GM19240 (cell line): ENCODE results near the gene GPRIN3.
A peak's percentile ranks its signal among the peaks of the same experiment; 100 is the strongest.
"Not testable (repeated sequence)": the region's sequence is repeated elsewhere in the genome, so short reads cannot be mapped to it uniquely, and the experiment has no call there.

ENCODE experiments used
- DNase-seq: peaks from one replicate; pipeline ENCODE4 v3.0.0; 2011; ENCODE audit warnings: low spot score; ENCODE audit not compliant: insufficient read length

Gene GPRIN3

GRCh38 chr4:89257376-89257775 is 50.2 kb downstream of the GPRIN3 start:
- no peak for DNase-seq

DNA sequence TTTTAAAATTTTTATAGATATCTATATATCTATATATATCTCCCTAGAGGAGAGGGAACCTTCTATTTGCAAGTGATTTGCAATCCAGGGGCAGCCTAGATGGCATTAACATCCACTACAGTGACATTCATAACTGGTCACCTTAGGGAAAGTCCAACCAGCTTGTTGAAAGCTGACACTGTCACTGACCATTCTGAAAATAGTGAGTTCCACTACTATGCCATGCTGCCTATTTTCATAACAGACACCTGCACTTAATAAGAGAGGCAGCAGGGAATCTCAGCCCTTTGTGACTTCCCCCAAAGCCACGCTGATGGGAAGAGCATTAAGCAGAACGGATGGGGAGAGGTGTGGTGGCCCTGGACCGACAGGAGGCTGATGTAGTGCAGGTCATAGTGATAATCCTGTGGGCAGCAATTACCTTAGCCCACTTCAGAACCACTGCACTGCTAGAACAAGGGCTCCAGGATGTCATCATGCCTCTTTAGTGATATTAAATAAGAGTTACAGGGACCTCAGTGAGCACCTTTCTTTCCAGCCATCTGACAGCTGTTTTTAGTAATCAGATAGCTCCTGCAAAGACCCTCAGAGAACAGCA is 51.3 kb downstream of the GPRIN3 start:
- no peak for DNase-seq

GRCh38 chr4:89254847-89255246 is 52.8 kb downstream of the GPRIN3 start:
- peak; percentile 4 for DNase-seq

DNA sequence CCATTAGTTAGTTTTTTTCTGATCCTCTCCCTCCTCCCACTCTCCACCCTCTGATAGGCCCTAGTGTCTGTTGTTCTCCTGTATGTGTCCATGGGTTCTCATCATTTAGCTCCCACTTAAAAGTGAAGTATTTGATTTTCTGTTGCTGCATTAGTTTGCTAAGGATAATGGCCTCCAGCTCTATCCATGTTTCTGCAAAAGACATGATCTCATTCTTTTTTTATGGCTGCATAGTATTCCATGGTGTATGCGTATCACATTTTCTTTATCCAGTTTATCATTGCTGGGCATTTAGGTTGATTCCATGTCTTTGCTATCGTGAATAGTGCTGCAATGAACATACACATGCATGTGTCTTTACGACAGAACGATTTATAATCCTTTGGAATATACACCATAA is 53.3 kb downstream of the GPRIN3 start:
- not testable (repeated sequence) for DNase-seq

- no peak for DNase-seq
Observed at GRCh38 chr4:89253935-89254334, 53.7 kb downstream of the GPRIN3 start.

- DNase-seq = no peak
Observed at GRCh38 chr4:89253311-89253710, 54.3 kb downstream of the GPRIN3 start.

DNA sequence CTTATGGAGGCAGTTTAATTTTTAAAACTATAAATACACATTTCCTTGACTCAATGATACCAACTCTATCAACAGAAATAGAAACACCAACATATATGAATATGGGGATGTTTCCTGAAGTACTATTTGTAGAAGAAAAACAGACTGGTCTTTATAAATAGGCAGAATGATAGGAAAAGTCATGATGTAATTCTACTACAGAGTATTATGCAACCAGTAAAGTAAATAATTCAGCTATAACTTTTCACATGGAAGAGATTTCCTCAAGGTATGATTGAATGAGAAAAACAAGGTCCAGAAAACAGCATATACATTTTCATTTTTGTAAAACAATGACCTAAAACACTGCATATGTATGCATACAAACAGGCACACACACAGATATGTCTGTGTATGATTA is 56.2 kb downstream of the GPRIN3 start:
- no peak for DNase-seq

DNA sequence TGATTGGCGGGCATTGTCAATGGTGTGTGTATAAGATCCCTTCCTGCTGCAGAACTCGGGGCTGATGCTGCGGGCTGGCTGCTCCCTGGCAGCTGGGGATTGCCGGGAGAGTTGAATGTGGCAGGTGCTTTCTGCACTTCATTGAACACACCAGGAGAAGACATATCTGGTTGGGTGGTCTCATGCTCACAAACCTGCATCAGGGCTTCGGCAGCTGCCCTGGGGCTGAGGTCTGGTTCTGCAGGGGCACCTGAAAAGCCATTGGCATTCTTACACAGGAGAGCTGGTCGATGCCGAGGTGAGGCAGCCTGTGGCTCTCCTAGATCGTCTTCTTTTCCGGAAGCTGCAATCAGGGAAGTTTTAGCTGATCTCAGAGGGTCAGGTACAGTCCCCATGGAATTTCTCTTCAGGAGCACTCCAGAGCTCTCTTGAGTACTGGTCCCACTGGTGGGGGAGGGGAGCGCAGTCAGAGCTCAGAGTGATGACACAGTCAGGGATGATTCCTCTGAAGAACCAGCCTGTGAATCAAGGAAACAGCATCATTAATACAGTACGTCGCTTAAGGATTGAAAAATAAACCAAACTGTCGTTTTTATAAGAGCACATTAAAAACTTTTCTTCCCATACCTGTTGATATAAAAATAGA is 57.8 kb downstream of the GPRIN3 start:
- DNase-seq = no peak

DNA sequence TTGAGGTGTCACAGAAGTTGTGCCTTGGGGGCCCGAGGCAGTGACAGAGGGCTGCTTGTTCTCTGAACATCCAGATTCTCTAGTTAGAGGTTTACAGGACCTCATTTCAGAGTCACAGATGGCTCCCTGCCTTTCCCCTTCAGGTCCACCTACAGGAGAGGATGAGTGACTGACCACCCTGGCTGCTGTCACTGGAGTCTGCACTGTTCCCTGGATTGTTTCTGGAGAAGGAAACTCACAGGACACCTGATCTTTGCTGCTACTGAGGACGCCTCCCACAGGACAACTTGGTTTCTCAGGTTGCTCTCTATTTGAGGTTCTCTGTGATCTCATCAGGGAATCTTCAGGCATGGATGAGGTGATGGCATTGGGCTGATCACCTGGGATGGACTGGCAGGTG is 58.3 kb downstream of the GPRIN3 start:
- DNase-seq = no peak

DNA sequence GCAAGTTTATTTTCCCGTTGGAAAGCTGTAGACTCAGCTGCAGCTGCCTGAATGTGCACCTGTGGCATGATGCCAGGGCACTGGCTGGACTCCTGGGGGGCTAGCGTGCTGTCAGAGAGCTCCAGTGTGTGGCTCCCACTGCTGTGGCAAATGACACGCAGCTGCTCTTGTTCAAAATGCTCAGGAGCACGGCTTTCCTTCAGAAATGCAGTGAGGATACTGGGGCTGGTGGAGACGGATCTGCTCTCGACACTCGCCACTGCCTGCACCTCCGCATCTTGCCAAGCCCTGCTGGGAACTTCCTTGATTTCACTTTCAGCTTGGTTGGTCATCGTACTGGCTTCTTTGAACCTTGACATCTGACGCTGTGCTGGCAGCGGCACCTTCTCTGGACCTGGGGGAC is 58.7 kb downstream of the GPRIN3 start:
- DNase-seq = no peak

DNA sequence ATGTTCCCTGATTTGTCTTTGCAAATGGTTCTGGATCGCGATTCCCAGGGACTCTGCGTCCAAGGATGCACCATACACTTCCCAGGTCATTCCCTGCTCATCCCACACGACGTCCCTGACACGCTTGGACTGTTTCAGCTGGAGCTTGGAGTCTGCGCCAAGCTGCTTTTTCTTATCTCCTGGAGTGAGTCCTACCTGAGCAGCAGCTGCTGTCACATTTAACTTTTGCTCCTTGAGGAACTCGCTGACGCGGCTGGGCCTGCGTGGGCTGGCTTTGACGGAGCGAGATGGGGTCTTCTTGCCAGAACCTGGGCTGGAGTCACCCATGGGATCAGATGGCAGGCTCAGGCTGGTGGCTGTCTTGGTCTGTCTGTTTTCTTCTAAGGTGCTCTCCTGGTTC is 59.6 kb downstream of the GPRIN3 start:
- DNase-seq = no peak

GRCh38 chr4:89245459-89245858 is 62.1 kb downstream of the GPRIN3 start:
- DNase-seq = no peak

DNA sequence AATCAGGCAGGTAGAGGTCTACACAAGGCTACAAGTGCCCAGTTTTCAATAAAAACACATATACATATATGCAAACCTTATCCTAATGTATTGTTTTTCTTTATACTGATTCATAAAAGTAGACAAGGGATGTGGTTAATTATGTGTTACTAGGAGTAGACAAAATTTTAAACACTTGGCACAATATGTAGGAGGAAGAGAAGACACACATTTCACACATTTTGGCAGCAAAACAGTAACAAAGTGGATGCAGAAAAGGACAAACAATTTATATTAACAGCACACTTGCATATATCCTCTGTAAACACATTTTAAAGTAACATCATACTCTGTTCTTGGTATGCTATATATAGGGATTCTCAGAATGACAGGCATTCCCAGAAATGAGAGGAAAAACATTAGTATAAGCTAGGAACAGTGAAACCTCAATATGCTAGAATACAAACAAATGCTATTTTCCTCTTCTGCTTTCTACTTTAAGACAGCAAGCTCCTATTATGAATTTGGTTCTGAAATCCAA is 63.8 kb downstream of the GPRIN3 start:
- DNase-seq = no peak

GRCh38 chr4:89242864-89243732 is 64.5 kb downstream of the GPRIN3 start:
- DNase-seq = no peak

DNA sequence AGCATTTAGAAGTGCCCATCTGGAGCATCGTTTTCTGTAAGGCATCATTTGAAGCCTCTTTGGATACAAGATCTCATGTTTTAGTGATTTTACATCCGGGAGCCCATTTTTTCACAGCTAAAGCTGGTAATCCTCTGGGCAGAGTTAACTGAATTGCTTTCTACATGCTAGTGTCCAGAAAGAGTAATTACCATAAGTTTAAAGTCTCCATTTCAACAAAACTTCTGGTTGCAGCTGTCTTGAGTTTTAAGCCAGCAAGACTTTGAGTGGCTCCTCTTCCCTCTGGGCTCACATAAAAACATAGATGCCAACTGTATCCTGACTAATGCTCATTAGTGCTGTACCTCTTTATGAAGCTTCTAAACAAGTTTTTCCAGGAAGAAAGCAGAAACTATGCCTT is 65.4 kb downstream of the GPRIN3 start:
- DNase-seq = no peak

DNA sequence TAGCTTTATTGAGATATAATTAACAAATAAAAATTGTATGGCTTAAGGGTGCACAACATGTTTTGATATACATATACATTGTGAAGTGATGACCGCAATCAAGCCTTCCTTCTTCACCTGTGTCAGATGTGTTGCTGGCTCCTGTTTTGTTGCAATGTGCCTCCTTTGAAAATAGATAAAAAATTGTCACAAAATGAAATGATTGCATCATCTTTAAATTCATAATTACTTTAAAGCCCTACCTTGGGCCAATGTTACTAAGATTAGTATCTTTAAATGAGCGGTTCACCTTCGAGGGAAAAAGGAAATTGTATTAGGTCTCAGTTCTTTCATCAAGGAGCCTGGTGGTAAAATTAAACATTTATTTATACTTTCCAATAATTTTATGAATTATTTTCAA is 77.3 kb downstream of the GPRIN3 start:
- no peak for DNase-seq

DNA sequence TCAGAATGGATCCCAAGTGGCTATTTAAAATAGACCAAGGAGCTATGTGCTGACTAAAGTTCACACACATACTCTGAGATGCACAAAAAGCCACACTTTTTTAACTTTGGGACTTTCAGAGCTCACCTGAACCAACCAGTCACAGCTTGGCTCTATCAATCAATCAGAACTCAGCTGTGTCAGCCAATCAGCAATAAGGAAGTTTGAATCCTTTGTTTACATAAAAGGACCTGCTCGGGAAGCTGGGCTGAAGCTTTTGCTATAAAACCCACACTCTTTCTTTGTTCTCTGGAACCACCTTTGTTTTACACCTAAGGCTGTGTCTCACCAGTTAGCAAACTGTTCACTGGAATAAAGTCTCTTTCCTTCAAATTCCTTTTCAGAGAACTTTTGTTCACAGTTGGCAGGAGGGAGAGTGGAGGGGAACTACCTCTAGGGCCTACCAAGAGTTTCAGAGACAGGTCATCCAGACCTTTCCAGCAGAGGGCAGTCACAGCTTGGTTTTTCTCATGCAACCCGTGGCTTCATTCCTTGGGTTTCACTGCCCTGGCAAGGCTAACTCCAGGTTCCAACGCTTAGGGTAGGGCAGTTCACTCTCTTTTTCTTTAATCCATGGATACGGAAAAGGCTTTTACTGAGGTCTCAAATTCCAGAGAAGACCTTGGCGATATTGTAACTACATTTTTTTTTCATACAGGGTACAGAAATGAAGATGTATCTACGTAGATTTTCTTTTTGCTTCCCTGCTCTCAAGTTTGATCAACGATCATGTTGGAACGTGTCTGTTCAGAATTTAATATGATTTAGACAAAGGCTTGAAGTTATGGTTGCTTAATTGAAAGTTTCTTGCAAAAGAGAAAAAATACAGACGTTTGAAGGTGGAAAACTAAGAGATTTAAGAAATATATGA is 80.7 kb downstream of the GPRIN3 start:
- DNase-seq = peak; percentile 33

DNA sequence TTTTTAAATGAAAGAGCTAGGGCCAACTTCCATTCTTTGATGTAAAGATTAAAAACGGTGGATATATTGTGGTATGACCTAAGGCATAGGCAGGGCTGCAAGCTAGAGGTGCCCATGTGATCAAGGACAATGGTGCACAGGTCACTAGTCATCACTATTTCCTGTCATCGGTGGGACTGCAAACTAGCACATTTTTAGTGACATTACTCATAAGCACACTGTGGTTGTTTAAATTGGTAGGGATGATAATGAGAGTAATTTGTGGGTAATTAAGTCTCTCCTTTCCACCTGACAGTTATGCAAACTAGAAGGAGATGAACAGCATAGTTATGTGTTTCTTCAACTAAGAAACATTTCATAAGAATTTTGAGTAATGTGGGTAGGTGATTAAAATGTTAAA is 85.4 kb downstream of the GPRIN3 start:
- DNase-seq = no peak

GRCh38 chr4:89221167-89221867 is 86.3 kb downstream of the GPRIN3 start:
- DNase-seq = no peak

DNA sequence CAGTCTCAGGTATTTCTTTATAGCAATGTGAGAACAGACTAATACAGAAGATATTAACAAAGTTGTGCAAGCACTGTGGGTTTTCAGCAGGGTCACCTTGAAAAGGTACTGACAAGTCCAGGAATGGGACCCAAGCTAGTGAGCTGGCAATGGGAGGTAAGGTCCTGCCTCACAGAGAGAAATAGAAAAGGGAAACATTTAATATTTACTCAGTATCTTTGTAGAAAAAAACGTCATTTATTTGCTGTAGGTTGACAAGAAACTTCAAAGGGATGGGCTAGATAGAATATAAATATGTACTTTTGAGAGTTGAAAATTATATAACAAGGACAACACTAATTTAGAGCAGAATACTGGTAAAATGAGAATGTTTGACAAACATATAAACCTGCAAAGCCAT is 89.0 kb downstream of the GPRIN3 start:
- DNase-seq = no peak

- DNase-seq = no peak
Observed at GRCh38 chr4:89217604-89218003, 90.0 kb downstream of the GPRIN3 start.
